Measurements from ENCODE around the gene RBM6.
"Not testable (repeated sequence)": the region's sequence is repeated elsewhere in the genome, so short reads cannot be mapped to it uniquely, and the experiment has no call there.

RBM6 gene

DNA sequence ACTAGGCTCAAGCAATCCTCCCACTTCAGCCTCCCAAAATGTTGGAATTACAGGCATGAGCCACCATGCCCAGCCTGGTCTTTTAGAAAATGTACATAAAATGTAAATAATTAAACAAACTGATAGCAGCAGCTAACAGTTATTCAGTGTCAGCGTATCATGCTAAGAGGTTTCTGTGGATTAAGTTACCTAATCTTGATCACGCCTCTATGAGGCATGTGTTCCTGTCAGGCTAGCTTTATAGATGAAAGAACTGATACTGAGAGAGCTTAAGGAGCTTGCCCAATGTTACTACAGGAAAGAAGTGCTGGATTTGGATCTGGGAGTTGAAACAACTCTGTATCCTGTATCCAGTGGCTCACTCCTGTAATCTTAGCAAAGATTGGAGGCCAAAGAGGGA, 25.0 kb upstream of the RBM6 start:
- DNase-seq = no peak

DNA sequence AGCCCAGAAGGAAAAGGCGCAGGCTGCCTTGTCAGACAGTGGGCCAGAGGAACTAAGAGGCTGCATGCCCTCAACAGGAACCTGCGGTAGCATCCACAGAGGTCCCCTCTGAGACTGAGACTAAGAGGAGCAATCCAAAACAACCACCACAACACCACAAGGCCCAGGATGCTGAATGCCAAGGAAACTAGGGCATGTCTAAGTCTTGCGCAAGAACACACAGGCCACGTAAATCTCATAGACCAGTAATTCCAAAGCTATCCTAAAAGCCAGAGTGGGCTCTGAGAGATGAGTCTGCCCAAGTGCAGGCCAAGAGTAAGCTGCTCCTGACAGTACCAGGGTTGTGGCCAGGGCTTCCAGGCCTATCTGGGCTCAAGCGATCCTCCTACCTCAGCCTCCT, 23.3 kb upstream of the RBM6 start:
- DNase-seq = no peak

DNA sequence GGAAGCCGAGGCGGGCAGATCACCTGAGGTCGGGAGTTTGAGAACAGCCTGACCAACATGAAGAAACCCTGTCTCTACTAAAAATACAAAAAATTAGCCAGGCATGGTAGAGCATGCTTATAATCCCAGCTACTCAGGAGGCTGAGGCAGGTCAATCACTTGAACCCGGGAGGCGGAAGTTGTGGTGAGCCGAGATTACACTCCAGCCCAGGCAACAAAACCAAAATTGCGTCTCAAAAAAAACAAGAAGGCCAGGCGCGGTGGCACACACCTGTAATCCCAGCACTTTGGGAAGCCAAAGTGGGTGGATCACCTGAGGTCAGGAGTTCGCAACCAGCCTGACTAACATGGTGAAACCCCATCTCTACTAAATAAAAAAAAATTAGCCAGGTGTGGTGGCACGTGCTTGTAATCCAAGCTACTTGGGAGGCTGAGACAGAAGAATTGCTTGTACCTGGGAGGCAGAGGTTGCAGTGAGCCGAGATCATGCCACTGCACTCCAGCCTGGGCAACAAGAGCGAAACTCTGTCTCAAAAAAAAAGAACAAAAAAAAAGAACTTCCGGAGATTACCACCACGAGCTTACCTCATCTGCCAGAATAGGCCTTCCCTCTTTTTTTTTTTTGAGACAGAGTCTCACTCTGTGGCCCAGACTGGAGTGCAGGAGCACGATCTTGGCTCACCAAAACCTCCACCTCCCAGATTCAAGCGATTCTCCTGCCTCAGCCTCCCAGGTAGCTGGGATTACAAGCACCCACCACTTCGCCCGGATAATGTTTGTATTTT, 22.0 kb upstream of the RBM6 start:
- DNase-seq = not testable (repeated sequence)

DNA sequence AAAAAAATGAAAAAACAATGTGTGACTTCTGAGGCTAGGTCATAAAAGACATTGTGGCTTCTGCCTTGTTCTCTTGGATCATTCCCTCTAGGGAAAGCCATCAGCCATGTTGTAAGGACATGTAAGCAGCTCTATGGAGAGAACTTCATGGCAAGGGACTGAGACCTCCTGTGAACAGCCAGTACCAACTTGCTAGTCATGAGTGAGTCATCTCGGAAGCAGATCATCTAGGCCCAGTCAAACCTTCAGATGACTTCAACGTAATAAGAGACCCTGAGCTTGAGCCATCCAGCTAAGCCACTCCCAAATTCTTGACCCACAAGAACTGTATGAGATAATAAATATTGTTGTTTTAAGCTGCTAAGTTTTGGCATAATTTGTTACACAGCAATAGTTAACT, 15.3 kb upstream of the RBM6 start:
- no peak for DNase-seq

DNA sequence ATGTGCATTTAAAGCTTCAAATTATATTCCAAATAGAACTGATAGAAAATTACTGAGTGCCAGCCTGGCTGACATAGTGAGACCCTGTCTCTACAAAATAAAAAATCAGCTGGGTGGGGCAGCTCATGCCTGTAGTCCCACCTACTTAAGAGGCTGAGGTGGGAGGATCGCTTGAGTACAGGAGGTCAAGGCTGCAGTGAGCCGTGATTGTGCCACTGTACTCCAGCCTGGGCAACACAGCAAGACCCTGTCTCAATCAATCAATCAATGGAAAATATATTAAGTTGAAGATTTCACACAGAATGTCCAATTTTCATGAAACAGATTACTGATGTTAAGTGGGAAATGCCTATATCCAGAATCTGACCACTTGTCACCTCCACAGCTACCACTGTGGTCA, 14.5 kb upstream of the RBM6 start:
- no peak for DNase-seq

DNA sequence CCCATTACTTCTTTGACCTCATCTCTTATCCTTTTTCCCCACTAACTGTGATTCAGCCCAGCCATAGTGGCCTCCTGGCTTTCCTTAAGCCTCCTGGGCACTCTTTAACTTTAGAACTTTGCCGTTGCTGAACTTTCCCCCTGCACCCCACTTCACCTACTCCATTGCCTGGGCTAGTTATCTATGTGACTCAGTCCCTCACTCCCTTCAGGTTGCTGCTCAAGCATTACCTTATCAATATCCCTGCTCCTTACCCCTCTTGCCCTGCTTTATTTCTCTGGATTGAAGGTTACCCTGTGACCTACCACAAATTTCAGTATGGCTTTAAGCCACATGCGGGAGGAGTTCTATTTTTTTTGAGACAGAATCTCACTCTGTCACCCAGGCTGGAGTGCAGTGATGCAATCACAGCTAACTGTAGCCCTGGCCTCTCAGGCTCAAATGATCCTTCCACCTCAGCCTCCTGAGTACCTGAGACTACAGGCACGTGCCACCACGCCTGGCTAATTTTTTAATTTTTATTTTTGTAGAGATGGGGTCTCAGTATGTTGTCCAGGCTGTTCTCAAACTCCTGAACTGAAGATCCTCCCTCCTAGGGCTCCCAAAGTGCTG, 13.7 kb upstream of the RBM6 start:
- no peak for DNase-seq

DNA sequence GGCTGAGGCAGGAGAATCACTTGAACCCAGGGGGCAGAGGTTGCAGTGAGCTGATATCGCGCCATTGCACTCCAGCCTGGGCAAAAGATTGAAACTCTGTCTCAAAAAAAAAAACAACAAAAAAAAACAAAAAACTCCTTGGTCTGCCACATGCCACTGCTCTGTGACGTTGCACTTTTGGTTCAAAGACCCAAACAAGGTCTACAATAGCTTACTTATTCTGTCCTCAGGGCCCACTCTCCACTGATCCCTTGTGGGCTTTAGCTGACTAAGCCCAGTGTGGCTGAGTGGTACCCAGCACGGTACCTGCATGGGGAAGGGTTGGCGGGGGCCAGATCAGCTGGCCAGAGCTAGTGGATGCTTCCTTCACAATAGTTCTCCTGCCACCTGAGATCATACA, 12.2 kb upstream of the RBM6 start:
- no peak for DNase-seq

DNA sequence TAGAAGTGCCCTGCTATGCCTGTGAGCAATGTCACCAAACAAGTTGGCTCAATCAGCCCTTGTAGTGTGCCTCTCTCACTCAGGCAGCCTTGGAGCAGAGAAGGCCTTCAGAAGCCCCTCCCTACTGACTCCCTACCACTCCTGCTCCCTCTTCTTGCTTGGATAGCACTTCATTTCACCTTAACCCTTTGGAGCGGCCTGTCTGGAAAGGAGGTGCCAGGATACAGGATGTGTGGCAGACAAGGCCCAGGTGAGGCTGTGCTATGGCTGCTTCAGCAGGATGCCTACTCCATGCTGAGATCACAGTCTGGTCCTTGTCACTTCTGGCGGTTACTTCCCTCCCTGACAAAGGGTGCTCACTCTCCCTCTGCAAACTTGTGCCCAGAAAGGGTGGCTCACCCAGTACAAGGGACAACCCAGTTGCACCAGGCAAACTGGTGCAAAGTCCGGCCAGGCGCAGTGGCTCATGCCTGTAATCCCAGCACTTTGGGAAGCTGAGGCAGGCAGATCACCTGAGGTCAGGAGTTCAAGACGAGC, 11.4 kb upstream of the RBM6 start:
- DNase-seq = no peak

DNA sequence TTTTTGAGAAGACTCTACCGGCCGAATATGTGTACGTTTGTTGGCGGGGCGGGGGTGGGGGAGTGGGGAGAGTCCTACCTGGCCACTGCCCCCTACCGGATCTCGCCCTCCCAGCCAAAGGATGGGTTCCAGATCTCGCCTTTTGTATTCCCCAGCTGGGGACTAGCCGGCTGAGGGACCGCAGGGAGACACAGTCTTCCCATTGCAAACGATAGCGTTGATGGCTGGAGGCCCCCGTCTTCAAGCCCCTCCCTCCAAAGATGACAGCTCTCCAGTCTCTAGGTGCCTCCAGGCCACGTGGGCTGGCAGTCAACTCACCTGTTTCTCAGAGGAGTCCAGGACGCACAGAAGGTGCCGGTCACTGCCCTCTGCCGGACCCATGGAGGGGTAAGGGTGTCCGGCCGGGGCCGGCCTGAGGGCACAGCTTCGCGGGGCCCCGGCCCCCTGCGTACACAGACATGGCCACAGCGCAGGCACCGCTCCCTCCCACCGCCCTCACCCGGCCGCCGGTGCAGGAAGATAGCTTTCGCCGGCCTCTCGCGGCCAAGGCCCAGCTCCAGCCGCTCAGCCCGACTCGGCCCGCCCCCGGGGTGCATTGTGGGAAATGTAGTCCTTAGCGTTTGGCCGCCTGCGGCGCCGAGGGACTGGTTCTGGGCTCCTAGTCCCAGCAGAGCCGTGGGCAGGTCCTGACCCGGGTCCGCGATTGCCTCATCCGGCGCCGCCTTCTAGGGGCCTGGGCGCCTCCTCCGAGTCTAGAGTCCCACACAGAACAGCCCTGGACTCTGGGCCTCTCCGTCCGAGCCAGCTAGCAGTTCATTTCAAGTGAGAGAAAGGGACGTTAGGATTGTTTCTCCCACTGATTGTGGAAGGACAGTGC, 10.4 kb upstream of the RBM6 start, which contains the start of gene MON1A:
TSS of gene MON1A (minus strand) at position 521 of the 877 bp plus-strand sequence. CDS start 16,465 bp downstream, outside the sequence.
- peak; percentile 83 for DNase-seq

DNA sequence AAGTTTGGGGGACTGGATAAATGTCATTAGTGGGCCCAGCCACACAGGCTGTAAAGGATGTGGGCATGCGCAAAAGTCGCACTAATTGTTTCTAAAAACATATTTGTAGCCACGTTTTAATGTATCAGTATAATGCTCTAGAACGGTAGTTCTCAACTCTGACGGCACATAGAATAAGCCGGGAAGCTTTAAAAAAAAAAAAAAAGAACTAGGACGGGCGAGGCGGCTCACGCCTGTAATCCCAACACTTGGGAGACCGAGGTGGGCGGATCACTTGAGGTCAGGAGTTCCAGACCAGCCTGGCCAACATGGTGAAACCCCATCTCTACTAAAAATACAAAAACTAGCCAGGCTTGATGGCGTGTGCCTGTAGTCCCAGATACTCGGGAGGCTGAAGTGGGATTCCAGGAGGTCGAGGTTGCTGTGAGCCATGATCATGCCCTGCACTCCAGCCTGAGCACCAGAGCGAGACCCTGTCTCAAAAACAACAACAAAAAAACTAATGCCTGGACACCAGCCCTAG, 9.7 kb upstream of the RBM6 start:
- no peak for DNase-seq

DNA sequence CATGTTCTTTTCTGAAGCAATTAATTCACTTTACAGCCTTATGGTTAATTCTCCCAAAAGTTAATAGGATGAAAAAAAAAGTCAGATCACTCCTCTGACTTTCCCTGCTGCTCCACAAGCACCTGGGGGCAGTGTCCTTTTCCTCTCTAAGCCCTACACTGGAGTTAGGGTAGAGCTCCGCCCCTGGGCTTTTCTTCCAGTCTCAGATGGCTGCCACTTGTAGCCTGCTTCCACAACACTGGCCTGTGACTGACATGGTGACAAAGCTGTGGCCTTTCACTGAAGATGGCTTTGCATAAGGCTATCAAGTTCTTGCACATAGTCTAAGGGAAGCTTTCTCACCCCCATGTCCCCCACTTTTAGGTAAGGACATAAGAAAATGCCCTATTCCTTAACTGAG, 9.0 kb upstream of the RBM6 start:
- no peak for DNase-seq

DNA sequence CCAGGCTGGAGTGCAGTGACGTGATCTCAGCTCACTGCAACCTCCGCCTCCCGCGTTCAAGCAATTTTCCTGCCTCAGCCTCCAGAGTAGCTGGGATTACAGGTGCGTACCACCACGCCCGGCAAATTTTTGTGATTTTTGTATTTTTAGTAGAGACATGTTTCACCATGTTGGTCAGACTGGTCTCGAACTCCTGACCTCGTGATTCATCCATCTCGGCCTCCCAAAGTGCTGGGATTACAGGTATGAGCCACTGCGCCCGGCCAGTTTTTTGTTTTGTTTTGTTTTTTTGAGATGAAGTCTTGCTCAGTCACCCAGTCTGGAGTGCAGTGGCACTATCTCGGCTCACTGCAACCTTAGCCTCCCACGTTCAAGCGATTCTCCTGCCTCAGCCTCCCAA, 7.7 kb upstream of the RBM6 start:
- not testable (repeated sequence) for DNase-seq

DNA sequence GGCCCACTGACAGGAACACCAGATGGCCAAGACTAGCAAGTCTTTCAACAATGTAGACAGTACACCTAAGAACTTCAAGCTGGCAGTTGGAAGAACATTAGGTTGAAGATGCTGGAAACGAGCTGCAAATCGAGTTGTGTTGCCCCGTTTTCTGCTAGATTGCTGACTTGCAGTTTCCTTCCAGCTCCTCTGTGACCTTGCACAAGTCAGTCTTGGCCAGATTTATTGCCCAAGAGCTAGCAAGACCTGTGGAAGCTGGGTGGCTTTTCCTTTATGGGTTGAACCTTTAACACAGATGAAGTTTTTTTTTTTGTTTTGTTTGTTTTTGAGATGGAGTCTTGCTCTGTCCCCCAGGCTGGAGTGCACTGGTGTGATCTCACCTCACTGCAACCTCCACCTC, 2.9 kb upstream of the RBM6 start:
- no peak for DNase-seq

DNA sequence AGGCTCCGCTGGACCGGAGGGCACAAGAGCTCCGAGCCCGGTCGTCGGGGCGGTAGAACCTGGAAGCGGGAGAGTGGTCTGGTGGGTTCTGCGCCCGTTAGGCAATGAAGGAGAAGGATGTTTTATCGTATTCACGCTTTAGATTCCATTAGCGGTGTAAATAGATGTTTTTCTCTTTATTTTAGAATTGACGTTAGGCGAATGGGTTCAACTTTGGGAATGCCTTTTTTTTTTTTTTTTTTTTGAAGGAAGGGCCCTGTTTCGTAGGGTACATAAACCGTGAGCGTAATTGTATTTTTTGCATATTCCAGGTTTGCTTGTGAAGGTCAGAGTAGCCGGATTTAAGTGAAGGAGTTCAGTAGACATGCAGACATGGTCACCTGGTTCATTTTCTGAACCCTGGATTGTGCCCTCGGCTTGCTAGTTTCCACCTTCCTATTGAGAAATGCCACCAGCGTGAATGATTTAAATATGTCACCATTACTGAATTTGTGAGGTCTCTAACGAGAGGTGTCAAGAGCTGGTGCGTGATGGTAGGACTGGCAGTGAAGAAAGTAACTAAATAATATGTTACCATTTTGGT, 808 bp downstream of the RBM6 start:
- DNase-seq = no peak

DNA sequence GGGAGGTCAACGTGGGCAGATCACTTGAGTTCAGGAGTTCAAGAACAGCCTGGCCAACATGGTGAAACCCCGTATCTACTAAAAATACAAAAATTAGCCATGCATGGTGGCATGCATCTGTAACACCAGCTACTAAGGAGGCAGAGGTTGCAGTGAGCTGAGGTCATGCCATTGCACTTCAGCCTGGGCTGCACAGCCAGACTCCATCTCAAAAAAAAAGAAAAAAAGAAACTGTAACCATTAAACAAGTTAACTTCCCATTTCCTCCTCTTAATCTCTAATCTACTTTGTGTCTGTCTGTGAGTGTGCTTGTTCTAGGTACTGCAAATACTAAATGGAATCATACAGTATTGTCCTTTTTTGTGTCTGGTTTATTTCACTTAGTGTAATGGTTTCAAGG, 2.7 kb downstream of the RBM6 start:
- DNase-seq = no peak

DNA sequence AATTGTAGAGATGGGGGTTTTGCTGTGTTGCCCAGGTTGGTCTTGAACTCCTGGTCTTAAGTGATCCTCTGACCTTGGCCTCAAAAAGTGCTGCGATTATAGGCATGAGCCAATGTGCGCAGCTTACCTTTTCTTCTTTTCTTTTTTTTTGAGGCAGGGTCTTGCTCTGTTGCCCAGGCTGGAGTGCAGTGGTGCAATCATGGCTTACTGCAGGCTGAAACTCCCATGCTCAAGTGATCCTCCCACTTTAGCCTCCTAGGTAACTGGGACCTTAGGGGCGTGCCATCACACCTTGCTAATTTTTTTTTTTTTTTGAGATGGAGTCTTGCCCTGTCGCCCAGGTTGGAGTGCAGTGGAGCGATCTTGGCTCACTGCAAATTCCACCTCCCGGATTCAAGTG, 13.0 kb downstream of the RBM6 start:
- no peak for DNase-seq

DNA sequence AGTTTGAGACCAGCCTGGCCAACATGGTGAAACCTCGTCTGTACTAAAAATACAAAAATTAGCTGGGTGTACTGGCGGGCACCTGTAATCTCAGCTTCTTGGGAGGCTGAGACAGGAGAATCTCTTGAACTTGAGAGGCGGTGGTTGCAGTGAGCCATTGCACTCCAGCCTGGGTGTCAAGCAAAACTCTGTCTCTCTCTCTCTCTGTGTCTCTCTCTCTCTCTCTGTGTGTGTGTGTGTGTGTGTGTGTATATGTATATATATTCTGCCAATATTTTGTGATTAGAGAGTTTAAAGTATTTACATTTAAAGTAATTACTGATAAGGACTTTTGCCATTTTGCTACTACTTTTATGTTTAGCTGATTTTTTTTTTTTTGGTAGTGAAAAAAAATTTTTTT, 15.7 kb downstream of the RBM6 start:
- DNase-seq = no peak

DNA sequence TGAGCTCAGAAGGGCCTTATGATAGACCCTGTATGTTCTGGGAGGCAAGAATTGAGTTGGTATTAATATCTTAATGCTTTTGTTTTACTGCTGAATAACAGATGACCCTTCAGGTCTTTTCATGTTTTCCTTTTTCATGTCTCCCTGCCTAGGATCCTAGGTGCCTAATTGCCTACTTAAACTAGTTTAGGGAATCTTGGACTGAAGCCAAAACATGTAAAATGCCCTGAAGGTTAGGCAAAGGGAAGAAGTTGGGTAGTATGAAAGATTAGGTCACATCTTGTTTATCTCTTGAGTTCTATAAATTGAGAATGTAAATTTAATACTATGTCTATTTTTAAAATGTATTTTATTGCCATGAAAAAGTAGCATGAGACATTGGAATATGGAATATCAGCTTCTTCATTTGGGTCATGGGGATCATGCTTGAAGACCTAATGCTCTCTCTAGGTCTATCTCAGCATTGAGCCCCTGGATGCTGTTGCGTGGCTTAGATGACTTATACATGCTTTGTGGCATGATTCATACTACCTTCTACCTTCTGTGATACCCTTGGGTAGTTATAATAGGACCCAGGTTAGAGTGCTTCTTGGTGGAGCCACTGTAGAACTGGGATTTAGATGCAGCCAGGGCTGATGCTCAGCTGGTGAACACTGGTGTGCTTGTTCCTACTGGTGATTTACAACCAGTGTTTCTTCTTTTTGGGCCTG, 26.4 kb downstream of the RBM6 start:
- no peak for DNase-seq

DNA sequence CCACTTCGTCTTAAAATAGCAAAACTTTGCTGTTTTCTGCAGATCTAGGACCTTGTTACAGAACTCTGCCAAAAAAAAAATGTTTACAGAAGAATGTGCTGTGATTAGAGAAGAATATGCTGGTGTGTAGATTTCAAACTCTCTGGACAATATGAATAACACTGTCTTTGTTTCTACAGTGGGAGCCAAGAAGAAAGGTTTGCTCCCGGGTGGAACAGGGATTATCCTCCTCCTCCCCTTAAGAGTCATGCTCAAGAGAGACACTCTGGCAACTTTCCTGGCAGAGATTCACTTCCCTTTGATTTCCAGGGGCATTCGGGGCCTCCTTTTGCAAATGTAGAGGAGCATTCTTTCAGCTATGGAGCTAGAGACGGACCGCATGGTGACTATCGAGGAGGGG, 27.3 kb downstream of the RBM6 start:
- no peak for DNase-seq

DNA sequence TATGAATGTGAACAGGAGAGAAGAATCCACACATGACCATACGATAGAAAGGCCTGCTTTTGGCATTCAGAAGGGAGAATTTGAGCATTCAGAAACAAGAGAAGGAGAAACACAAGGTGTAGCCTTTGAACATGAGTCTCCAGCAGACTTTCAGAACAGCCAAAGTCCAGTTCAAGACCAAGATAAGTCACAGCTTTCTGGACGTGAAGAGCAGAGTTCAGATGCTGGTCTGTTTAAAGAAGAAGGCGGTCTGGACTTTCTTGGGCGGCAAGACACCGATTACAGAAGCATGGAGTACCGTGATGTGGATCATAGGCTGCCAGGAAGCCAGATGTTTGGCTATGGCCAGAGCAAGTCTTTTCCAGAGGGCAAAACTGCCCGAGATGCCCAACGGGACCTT, 28.4 kb downstream of the RBM6 start:
- DNase-seq = no peak

DNA sequence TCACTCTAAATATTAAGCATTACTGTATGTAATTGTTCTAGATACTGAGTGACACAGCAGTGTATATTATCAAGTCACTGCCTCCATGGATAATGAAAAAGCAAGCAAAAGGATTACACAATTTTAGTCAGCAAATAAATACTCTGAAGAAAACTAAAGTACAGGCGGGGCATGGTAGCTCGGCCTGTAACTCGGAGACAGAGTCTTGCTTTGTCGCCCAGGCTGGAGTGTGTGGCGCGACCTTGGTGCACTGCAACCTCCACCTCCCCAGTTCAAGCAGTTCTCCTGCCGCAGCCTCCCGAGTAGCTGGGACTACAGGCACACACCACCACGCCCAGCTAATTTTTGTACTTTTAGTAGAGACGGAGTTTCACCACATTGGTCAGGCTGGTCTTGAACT, 32.7 kb downstream of the RBM6 start:
- DNase-seq = no peak

DNA sequence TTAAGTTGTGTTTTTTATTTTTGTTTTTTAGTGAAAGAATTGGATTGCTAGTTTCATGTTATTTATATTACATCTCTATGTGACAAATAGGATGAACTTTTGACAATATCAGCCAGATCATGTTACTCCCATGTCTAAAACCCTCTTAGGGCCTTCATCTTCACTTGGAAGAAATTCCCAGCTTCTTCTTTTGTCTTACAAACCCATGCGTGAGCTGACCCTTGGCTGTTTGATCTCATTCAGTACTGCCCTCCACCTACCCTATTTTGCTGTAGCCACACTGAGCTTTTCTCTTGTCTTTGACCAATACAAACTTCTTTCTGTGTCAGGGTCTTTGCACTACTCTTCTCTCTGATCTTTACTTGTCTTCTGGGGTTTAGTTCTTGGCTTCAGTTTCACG, 37.0 kb downstream of the RBM6 start:
- no peak for DNase-seq
